ENCODE results near the gene TSPAN15. TPM values are rescaled to one million over a fixed set of nuclear protein-coding genes. Genes with fewer than 3 reads are reported as not detected.
"Not testable (repeated sequence)": the region's sequence is repeated elsewhere in the genome, so short reads cannot be mapped to it uniquely, and the experiment has no call there.

The TSPAN15 gene
- total RNA-seq, 1 experiment from 2014 or later: 6.3 TPM

GRCh38 chr10:69445041-69445440 is 6.2 kb upstream of the TSPAN15 start:
- Histone ChIP-seq H3K9me3 (replicated peaks) (no peaks in the 10 kb centered on the region), H3K27me3 (replicated peaks) (no peaks in the 10 kb centered on the region), H3K36me3 (no peaks in the 10 kb centered on the region), H3K27ac (no peak overlapping the region), H3K4me1 (replicated peaks) (peaks cover 45% of the 10 kb centered on the region), H3K4me3 (no peak overlapping the region)
- DNase-seq (ENCODE audit: low read depth in 1 of 2, low spot score in 2 of 2): no peak

GRCh38 chr10:69446229-69446628 is 5.0 kb upstream of the TSPAN15 start:
- Histone ChIP-seq H3K27ac (peak overlapping the region; percentile 73), H3K9me3 (replicated peaks) (no peaks in the 10 kb centered on the region), H3K27me3 (replicated peaks) (no peaks in the 10 kb centered on the region), H3K36me3 (no peaks in the 10 kb centered on the region), H3K4me1 (replicated peaks) (peaks cover 53% of the 10 kb centered on the region), H3K4me3 (no peak overlapping the region)
- DNase-seq (ENCODE audit: low read depth in 1 of 2, low spot score in 2 of 2): no peak

GRCh38 chr10:69446650-69447151 is 4.6 kb upstream of the TSPAN15 start:
- peaks cover 56% of the 10 kb centered on the region for H3K4me1 ChIP-seq (replicated peaks)

GRCh38 chr10:69449841-69450240 is 1.4 kb upstream of the TSPAN15 start:
- Histone ChIP-seq H3K36me3 (no peaks in the 10 kb centered on the region), H3K4me1 (replicated peaks) (peaks cover 59% of the 10 kb centered on the region), H3K9me3 (replicated peaks) (no peaks in the 10 kb centered on the region), H3K27me3 (replicated peaks) (no peaks in the 10 kb centered on the region), H3K27ac (peak overlapping the region; percentile 7; the same call in 1 of the 2 replicates), H3K4me3 (no peak overlapping the region)
- peak; percentile 63 to 74 for DNase-seq (ENCODE audit: low read depth in 1 of 2, low spot score in 2 of 2)

More at GRCh38 chr10:69446650-69447151, 4.6 kb upstream of the TSPAN15 start:
- no peaks in the 10 kb centered on the region for H3K9me3 ChIP-seq (replicated peaks)
- H3K4me3 ChIP-seq: no peak overlapping the region
- peak overlapping the region; percentile 73 for H3K27ac ChIP-seq
- H3K27me3 ChIP-seq (replicated peaks): no peaks in the 10 kb centered on the region
- no peaks in the 10 kb centered on the region for H3K36me3 ChIP-seq
- DNase-seq (ENCODE audit: low read depth in 1 of 2, low spot score in 2 of 2): peak; percentile 80 to 89

GRCh38 chr10:69450395-69450794 is 870 bp upstream of the TSPAN15 start:
- not testable (repeated sequence) for DNase-seq (ENCODE audit: low read depth in 1 of 2, low spot score in 2 of 2)

GRCh38 chr10:69451784-69452251 is 553 bp downstream of the TSPAN15 start:
- Histone ChIP-seq H3K27ac (no peak overlapping the region), H3K36me3 (no peaks in the 10 kb centered on the region), H3K4me1 (replicated peaks) (peaks cover 50% of the 10 kb centered on the region), H3K9me3 (replicated peaks) (no peaks in the 10 kb centered on the region), H3K27me3 (replicated peaks) (no peaks in the 10 kb centered on the region), H3K4me3 (peak overlapping the region; percentile 49)
- DNase-seq (ENCODE audit: low read depth in 1 of 2, low spot score in 2 of 2): no peak

More at GRCh38 chr10:69450395-69450794, 870 bp upstream of the TSPAN15 start:
- not testable (repeated sequence) for H3K27me3 ChIP-seq (replicated peaks); H3K27ac ChIP-seq; H3K36me3 ChIP-seq; H3K4me3 ChIP-seq; H3K9me3 ChIP-seq (replicated peaks)
- peaks cover 55% of the 10 kb centered on the region for H3K4me1 ChIP-seq (replicated peaks)

- no peak for DNase-seq (ENCODE audit: low read depth in 1 of 2, low spot score in 2 of 2)
- no peak overlapping the region for H3K27ac ChIP-seq
- H3K9me3 ChIP-seq (replicated peaks): no peaks in the 10 kb centered on the region
- no peaks in the 10 kb centered on the region for H3K36me3 ChIP-seq
- peaks cover 45% of the 10 kb centered on the region for H3K4me1 ChIP-seq (replicated peaks)
- no peaks in the 10 kb centered on the region for H3K27me3 ChIP-seq (replicated peaks)
- no peak overlapping the region for H3K4me3 ChIP-seq
Observed at GRCh38 chr10:69452676-69453415, 1.6 kb downstream of the TSPAN15 start.

- Histone ChIP-seq H3K36me3 (no peaks in the 10 kb centered on the region), H3K4me3 (no peak overlapping the region), H3K4me1 (replicated peaks) (peaks cover 36% of the 10 kb centered on the region), H3K9me3 (replicated peaks) (no peaks in the 10 kb centered on the region), H3K27me3 (replicated peaks) (no peaks in the 10 kb centered on the region), H3K27ac (no peak overlapping the region)
- no peak for DNase-seq (ENCODE audit: low read depth in 1 of 2, low spot score in 2 of 2)
Observed at GRCh38 chr10:69453795-69454194, 2.5 kb downstream of the TSPAN15 start.

- H3K27me3 ChIP-seq (replicated peaks): no peaks in the 10 kb centered on the region
- H3K4me3 ChIP-seq: no peak overlapping the region
- no peaks in the 10 kb centered on the region for H3K36me3 ChIP-seq
- H3K9me3 ChIP-seq (replicated peaks): no peaks in the 10 kb centered on the region
- DNase-seq (ENCODE audit: low read depth in 1 of 2, low spot score in 2 of 2): no peak
- no peak overlapping the region for H3K27ac ChIP-seq
- peaks cover 27% of the 10 kb centered on the region for H3K4me1 ChIP-seq (replicated peaks)
Observed at GRCh38 chr10:69455006-69455763, 3.9 kb downstream of the TSPAN15 start.

GRCh38 chr10:69456880-69457693 is 5.8 kb downstream of the TSPAN15 start:
- no peak overlapping the region for H3K27ac ChIP-seq
- H3K9me3 ChIP-seq (replicated peaks): no peaks in the 10 kb centered on the region
- no peak overlapping the region for H3K4me3 ChIP-seq
- H3K36me3 ChIP-seq: no peaks in the 10 kb centered on the region
- no peak for DNase-seq (ENCODE audit: low read depth in 1 of 2, low spot score in 2 of 2)
- no peaks in the 10 kb centered on the region for H3K27me3 ChIP-seq (replicated peaks)
- H3K4me1 ChIP-seq (replicated peaks): peaks cover 14% of the 10 kb centered on the region

- no peak overlapping the region for H3K4me3 ChIP-seq
- peaks cover 14% of the 10 kb centered on the region for H3K4me1 ChIP-seq (replicated peaks)
- H3K36me3 ChIP-seq: no peaks in the 10 kb centered on the region
- H3K27ac ChIP-seq: no peak overlapping the region
- no peaks in the 10 kb centered on the region for H3K27me3 ChIP-seq (replicated peaks)
- H3K9me3 ChIP-seq (replicated peaks): no peaks in the 10 kb centered on the region
- DNase-seq (ENCODE audit: low read depth in 1 of 2, low spot score in 2 of 2): no peak
Observed at GRCh38 chr10:69457771-69458237, 6.5 kb downstream of the TSPAN15 start.

- Histone ChIP-seq H3K4me3 (no peak overlapping the region), H3K4me1 (replicated peaks) (peaks cover 14% of the 10 kb centered on the region), H3K9me3 (replicated peaks) (no peaks in the 10 kb centered on the region), H3K27ac (no peak overlapping the region), H3K36me3 (no peaks in the 10 kb centered on the region), H3K27me3 (replicated peaks) (no peaks in the 10 kb centered on the region)
- DNase-seq (ENCODE audit: low read depth in 1 of 2, low spot score in 2 of 2): no peak
Observed at GRCh38 chr10:69458430-69459100, 7.3 kb downstream of the TSPAN15 start.

Measured in SJSA1 (cell line).